Uterus (tissue), 2 donors: ENCODE measurements around the gene GRIN2A.

ENCODE experiments used
- POLR2A ChIP-seq, 2 donors: fragments of 450-650 bp; IDR thresholded peaks; one replicate each; pipeline ENCODE4 v1.6.1; 2016; ENCODE audit warnings: antibody characterized with exemption in 2 of 2, mild to moderate bottlenecking in 1 of 2, moderate library complexity in 1 of 2
- TF ChIP-seq, protein P1 (sequence below), 4 experiments: fragments of 200-600 bp in 2 of 4; fragments of 450-650 bp in 2 of 4; sonication (generic) in 2 of 4; IDR thresholded peaks; one replicate each; pipeline ENCODE4 v1.5.1; 2016 to 2019; ENCODE audit warnings: antibody characterized with exemption in 4 of 4, mild to moderate bottlenecking in 2 of 4, moderate library complexity in 1 of 4

DNA sequence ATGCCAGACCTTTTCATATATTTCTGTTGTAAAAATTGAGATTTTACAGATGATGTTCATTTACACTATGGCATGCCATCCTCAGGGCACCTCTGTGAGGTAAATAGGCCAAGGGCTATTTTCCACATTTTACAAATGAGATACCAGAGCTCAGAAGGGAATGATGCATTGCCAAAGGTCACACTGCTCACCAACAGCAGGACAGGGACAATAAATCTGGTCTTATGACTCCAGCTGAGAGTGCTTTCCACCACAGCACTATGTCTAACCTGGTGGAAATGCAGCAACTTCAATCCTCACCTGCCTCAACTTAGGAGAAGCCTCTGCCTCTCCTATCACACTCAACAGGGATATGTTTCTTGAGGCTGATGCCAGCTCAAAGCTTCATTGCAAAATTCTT, 40.6 kb downstream of the GRIN2A start:
- TF ChIP-seq POLR2A (IDR thresholded peaks at IDR 0.05): no peak
- TF ChIP-seq, protein P1, sequence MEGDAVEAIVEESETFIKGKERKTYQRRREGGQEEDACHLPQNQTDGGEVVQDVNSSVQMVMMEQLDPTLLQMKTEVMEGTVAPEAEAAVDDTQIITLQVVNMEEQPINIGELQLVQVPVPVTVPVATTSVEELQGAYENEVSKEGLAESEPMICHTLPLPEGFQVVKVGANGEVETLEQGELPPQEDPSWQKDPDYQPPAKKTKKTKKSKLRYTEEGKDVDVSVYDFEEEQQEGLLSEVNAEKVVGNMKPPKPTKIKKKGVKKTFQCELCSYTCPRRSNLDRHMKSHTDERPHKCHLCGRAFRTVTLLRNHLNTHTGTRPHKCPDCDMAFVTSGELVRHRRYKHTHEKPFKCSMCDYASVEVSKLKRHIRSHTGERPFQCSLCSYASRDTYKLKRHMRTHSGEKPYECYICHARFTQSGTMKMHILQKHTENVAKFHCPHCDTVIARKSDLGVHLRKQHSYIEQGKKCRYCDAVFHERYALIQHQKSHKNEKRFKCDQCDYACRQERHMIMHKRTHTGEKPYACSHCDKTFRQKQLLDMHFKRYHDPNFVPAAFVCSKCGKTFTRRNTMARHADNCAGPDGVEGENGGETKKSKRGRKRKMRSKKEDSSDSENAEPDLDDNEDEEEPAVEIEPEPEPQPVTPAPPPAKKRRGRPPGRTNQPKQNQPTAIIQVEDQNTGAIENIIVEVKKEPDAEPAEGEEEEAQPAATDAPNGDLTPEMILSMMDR (IDR thresholded peaks at IDR 0.05): no peak
